ENCODE results near the gene METTL2B.
"Not testable (repeated sequence)": the region's sequence is repeated elsewhere in the genome, so short reads cannot be mapped to it uniquely, and the experiment has no call there.

DNA sequence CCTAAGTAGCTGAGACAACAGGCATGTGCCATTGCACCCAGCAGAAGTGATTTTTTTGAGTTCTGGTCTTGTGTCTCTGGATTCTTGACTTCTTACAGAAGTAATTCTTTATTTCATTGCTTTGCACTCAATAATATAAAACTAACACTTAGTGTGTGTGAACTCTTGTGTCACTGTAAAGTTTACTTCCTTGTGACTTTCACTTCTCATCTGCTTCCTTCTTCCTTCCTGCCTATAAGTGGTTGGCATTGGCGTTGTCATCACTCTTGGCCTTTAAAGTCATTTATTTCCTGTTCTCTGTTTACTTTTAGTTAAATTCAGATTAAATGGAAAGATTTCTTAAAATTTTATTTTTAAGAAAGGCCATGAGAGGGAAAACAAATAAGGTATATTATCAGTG is 66.8 kb downstream of the METTL2B start:
- TF ChIP-seq, protein P1, sequence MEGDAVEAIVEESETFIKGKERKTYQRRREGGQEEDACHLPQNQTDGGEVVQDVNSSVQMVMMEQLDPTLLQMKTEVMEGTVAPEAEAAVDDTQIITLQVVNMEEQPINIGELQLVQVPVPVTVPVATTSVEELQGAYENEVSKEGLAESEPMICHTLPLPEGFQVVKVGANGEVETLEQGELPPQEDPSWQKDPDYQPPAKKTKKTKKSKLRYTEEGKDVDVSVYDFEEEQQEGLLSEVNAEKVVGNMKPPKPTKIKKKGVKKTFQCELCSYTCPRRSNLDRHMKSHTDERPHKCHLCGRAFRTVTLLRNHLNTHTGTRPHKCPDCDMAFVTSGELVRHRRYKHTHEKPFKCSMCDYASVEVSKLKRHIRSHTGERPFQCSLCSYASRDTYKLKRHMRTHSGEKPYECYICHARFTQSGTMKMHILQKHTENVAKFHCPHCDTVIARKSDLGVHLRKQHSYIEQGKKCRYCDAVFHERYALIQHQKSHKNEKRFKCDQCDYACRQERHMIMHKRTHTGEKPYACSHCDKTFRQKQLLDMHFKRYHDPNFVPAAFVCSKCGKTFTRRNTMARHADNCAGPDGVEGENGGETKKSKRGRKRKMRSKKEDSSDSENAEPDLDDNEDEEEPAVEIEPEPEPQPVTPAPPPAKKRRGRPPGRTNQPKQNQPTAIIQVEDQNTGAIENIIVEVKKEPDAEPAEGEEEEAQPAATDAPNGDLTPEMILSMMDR (IDR thresholded peaks at IDR 0.05; ENCODE audit: extremely low read depth in 1 of 2, insufficient read depth in 1 of 2, low read depth in 1 of 2, low read length in 2 of 2): not testable (repeated sequence)
- not testable (repeated sequence) for TF ChIP-seq POLR2AphosphoS5 (IDR thresholded peaks at IDR 0.05; ENCODE audit: insufficient read depth, low read depth, low read length); POLR2A (IDR thresholded peaks at IDR 0.05; ENCODE audit: low read depth, low read length)
